SK-N-SH (cell line): ENCODE results near the gene DNAH7.

ENCODE experiments used
- EZH2phosphoT487 ChIP-seq: fragments of 200-600 bp; sonication (generic); IDR thresholded peaks from 2 replicates; pipeline ENCODE4 v1.6.1; 2017; ENCODE audit warnings: low read depth, mixed run types, mild to moderate bottlenecking, antibody characterized with exemption, moderate library complexity, borderline replicate concordance
- FOXM1 ChIP-seq: IDR thresholded peaks from 2 replicates; pipeline ENCODE4 v1.4.0; 2012; ENCODE audit warnings: low read depth, mild to moderate bottlenecking

GRCh38 chr2:196012314-196012713, 56.3 kb downstream of the DNAH7 start:
- TF ChIP-seq FOXM1 (no peak), EZH2phosphoT487 (no peak)
